ENCODE data around the gene CCDC194. TPM values are rescaled to one million over a fixed set of nuclear protein-coding genes. Genes with fewer than 3 reads are reported as not detected.

CCDC194 gene
- total RNA-seq, 1 donor from 2014 or later, result not detected

- Histone ChIP-seq H3K36me3 (no peaks in the 10 kb centered on the region), H3K4me1 (no peaks in the 10 kb centered on the region), H3K27ac (no peak overlapping the region), H3K4me3 (no peak overlapping the region), H3K9me3 (no peaks in the 10 kb centered on the region), H3K27me3 (no peaks in the 10 kb centered on the region)
- no peak for DNase-seq (ENCODE audit: low spot score in 2 of 2)
- intact Hi-C loops (cut with DNase I), result no loop called here
- TF ChIP-seq CTCF (IDR thresholded peaks at IDR 0.05), result no peak
Measured at GRCh38 chr19:17359905-17360800, 33.8 kb downstream of the CCDC194 start.

GRCh38 chr19:17358395-17358794 lies 35.6 kb downstream of the CCDC194 start:
- Histone ChIP-seq H3K27ac (no peak overlapping the region), H3K4me3 (no peak overlapping the region), H3K9me3 (no peaks in the 10 kb centered on the region), H3K36me3 (no peaks in the 10 kb centered on the region), H3K27me3 (no peaks in the 10 kb centered on the region), H3K4me1 (no peaks in the 10 kb centered on the region)
- peak in 1 of 2 donors; percentile 82 for DNase-seq (ENCODE audit: low spot score in 2 of 2)
- intact Hi-C loops (cut with DNase I), result no loop called here
- no peak for TF ChIP-seq CTCF (IDR thresholded peaks at IDR 0.05)

GRCh38 chr19:17357724-17358123 lies 36.3 kb downstream of the CCDC194 start:
- no peaks in the 10 kb centered on the region for H3K36me3 ChIP-seq
- H3K4me1 ChIP-seq, result no peaks in the 10 kb centered on the region
- H3K4me3 ChIP-seq, result no peak overlapping the region
- no peak for DNase-seq (ENCODE audit: low spot score in 2 of 2)
- TF ChIP-seq CTCF (IDR thresholded peaks at IDR 0.05), result no peak
- no peaks in the 10 kb centered on the region for H3K9me3 ChIP-seq
- H3K27ac ChIP-seq, result peak overlapping the region in 1 of 2 donors; percentile 30
- H3K27me3 ChIP-seq, result no peaks in the 10 kb centered on the region
- intact Hi-C loops (cut with DNase I), result no loop called here

- intact Hi-C loops (cut with DNase I), result no loop called here
- no peak overlapping the region for H3K4me3 ChIP-seq
- no peaks in the 10 kb centered on the region for H3K4me1 ChIP-seq
- H3K27me3 ChIP-seq, result no peaks in the 10 kb centered on the region
- H3K9me3 ChIP-seq, result no peaks in the 10 kb centered on the region
- no peak for TF ChIP-seq CTCF (IDR thresholded peaks at IDR 0.05)
- DNase-seq (ENCODE audit: low spot score in 2 of 2), result no peak
- no peak overlapping the region for H3K27ac ChIP-seq
- H3K36me3 ChIP-seq, result no peaks in the 10 kb centered on the region
Measured at GRCh38 chr19:17357078-17357666, 36.8 kb downstream of the CCDC194 start.

GRCh38 chr19:17353386-17353785 lies 40.6 kb downstream of the CCDC194 start:
- intact Hi-C loops (cut with DNase I), result no loop called here
- no peak overlapping the region for H3K4me3 ChIP-seq
- H3K27me3 ChIP-seq, result no peaks in the 10 kb centered on the region
- no peak for DNase-seq (ENCODE audit: low spot score in 2 of 2)
- H3K27ac ChIP-seq, result peak overlapping the region in 1 of 2 donors; percentile 60
- H3K36me3 ChIP-seq, result no peaks in the 10 kb centered on the region
- no peak for TF ChIP-seq CTCF (IDR thresholded peaks at IDR 0.05)
- no peaks in the 10 kb centered on the region for H3K9me3 ChIP-seq
- H3K4me1 ChIP-seq, result peaks cover 0 to 10% of the 10 kb centered on the region in 2 donors
